Hematopoietic multipotent progenitor cell (in vitro differentiated cells): Measurements from ENCODE around the gene KLRC4. TPM values are rescaled to one million over a fixed set of nuclear protein-coding genes. Genes with fewer than 3 reads are reported as not detected.

Experiments used
- total RNA-seq: library from RNA; depleted of rRNA; stranded (reverse); fragments of >200 nt; gene quantifications from one replicate; pipeline ENCODE4 v1.2.3, GENCODE V29; 2012

Gene KLRC4
- total RNA-seq, 1 donor = not detected

Other genes with a start within 250 kb of the KLRC4 start
- gene OLR1, start 237.6 kb downstream of the KLRC4 start, total RNA-seq = not detected
- under 0.01 TPM for gene TMEM52B, start 230.7 kb downstream of the KLRC4 start, total RNA-seq
- gene GABARAPL1, start 196.9 kb downstream of the KLRC4 start, total RNA-seq = 19.9 TPM
- under 0.01 TPM for gene KLRD1, start 101.9 kb downstream of the KLRC4 start, total RNA-seq
- under 0.01 TPM for gene KLRK1, start 19.7 kb downstream of the KLRC4 start, total RNA-seq
- not detected for gene KLRC3, start 10.8 kb upstream of the KLRC4 start, total RNA-seq
- under 0.01 TPM for gene KLRC2, start 26.3 kb upstream of the KLRC4 start, total RNA-seq
- not detected for gene KLRC1, start 43.6 kb upstream of the KLRC4 start, total RNA-seq
- 10.2 TPM for gene EIF2S3B, start 96.1 kb upstream of the KLRC4 start, total RNA-seq
- 2.7 TPM for gene MAGOHB, start 203.9 kb upstream of the KLRC4 start, total RNA-seq